ENCODE measurements around the gene DOCK4.
"Not testable (repeated sequence)": the region's sequence is repeated elsewhere in the genome, so short reads cannot be mapped to it uniquely, and the experiment has no call there.

DOCK4 gene

GRCh38 chr7:111952783-111953182 lies 253.4 kb downstream of the DOCK4 start:
- no peak for DNase-seq (ENCODE audit: low read depth)
- H3K4me3 ChIP-seq (ENCODE audit: low read depth, low read length) = no peak overlapping the region

DNA sequence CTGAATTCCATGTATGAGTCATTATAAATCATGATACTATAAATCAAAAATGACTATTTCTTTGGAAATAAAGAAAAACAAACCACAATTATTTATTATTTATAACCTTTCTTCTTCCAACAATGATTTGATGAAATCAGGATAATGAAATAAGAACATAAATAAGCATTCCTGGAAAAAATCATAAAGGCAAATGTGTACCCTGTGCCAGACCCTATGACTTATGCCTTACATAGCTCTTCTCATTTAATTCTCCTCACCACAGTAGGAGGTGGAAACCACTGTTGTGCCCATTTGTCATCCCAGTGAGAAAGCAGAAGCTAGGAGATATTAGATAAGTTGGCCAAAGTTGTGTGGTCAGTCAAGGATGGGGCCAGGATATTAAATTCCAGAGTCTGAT lies 255.1 kb downstream of the DOCK4 start:
- H3K4me3 ChIP-seq (ENCODE audit: low read depth, low read length) = no peak overlapping the region
- no peak for DNase-seq (ENCODE audit: low read depth)

DNA sequence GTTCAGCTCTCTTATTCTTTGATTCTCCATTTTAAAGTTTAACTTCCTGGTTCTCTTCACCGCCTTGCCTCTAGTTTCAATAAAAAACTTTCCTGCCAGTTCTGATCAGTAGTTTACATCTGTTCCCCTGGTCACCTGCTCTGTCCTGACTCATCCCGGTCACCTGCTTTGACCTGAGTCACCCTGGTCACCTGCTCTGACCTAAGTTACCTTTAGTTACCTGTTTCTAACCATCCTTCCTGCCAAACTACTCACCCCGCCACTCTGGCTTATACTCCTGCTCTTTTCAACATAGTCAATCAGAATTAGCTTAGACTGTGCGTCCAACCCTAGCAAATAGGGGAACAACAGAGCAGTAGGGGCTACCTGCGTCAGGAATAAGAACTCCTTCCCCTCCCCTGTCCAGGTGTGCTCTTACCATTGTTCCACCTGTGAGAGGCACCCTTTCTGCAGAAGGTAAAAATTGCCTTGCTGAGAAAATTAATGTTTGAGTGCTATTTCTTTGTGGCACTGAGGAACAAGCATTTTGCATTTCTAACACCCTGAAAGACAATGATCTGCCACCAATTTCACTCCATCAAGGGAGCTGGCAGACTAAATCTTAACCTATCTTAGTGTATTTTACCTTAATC lies 263.6 kb downstream of the DOCK4 start:
- no peak for DNase-seq (ENCODE audit: low read depth)
- H3K4me3 ChIP-seq (ENCODE audit: low read depth, low read length) = no peak overlapping the region

DNA sequence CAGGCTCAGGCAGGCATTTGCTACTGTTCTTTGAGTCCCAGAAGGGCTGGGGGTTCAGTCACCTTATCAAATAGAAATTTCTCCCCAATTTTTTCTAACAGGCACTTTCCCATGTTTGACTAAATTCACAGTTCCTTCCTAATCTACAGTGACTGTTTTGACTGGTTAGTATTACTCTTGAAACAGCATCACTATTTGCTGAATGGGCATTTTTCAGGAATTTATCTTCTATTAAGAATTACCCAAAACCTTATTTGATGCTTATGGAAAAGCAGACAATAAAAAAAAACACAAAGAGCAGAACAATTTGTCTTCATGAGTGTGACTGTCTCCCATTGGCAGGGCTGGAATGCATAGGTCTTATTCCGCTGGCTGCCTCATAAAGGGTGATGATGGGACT lies 269.0 kb downstream of the DOCK4 start:
- no peak for DNase-seq (ENCODE audit: low read depth)
- H3K4me3 ChIP-seq (ENCODE audit: low read depth, low read length) = no peak overlapping the region

DNA sequence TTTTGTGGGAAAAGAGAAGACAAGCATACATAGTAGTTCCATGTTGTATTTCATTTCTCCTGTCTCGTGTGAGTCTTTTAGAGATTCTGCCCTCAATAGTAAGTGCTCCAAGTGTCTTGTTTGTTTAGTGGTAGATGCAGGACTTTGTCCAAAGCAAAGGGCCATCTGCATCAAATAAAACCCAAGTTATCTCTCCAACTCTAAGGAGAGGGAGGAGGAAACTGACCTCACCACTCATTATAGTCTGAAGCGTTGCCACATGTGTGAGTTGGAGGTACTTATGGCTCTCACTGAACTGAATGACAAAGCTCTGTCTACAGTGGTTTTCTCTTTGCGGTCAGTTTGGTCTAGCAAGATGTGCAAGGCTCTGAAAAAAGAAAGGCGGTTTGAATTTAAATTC lies 272.6 kb downstream of the DOCK4 start:
- no peak for DNase-seq (ENCODE audit: low read depth)
- no peak overlapping the region for H3K4me3 ChIP-seq (ENCODE audit: low read depth, low read length)

DNA sequence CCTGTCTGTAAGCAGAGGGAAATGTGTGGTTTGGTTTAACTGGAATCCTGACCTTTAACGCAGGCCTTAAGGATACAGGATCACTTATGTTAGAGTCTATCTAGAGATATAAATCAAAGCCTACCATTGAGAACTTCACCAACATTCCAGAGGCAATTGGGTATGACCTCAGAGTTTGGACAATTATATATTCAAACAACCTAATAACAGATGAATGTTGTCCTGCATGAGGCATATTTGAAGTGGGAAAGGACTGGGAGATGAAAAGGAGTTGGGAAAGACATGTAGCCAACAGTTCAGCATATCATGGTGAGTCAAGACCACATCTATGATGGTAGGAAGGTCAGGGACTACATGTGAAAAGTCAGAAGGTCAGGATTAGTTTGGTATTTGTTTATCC lies 274.2 kb downstream of the DOCK4 start:
- no peak overlapping the region for H3K4me3 ChIP-seq (ENCODE audit: low read depth, low read length)
- DNase-seq (ENCODE audit: low read depth) = no peak

- no peak overlapping the region for H3K4me3 ChIP-seq (ENCODE audit: low read depth, low read length)
- DNase-seq (ENCODE audit: low read depth) = peak; percentile 19
Observed at GRCh38 chr7:111931016-111931517, 275.1 kb downstream of the DOCK4 start.

- no peak overlapping the region for H3K4me3 ChIP-seq (ENCODE audit: low read depth, low read length)
- no peak for DNase-seq (ENCODE audit: low read depth)
Observed at GRCh38 chr7:111929264-111929663, 276.9 kb downstream of the DOCK4 start.

DNA sequence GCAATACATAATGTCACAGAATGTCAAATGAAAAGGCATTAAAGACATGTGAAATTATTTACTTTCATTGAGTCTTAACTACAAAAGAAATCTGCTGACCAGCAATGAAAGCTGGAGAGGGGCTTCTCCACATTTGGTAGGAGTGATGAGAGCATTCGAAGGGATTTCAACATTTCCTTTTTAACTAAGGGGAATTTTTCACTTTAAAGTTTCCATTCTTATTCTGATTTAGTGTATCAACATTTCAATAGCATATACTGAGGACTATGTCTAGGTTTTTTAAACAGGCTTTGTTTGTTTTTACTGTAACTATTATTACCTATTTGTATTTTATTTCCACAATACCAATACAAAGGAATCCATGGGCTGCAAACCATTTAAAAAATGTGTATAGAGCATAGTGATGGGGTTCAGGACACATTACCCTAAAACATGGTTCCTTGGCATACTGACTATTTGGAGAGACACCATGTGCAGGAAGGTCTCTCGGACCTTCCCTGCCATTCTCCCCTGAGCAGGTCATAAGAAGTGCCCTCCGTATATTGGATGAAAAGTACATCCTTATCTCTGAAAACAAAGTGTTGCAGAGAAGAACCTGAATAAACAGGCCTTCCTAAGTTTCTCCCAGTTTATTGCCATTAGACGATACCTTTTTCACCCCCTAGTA lies 278.7 kb downstream of the DOCK4 start:
- no peak overlapping the region for H3K4me3 ChIP-seq (ENCODE audit: low read depth, low read length)
- no peak for DNase-seq (ENCODE audit: low read depth)

DNA sequence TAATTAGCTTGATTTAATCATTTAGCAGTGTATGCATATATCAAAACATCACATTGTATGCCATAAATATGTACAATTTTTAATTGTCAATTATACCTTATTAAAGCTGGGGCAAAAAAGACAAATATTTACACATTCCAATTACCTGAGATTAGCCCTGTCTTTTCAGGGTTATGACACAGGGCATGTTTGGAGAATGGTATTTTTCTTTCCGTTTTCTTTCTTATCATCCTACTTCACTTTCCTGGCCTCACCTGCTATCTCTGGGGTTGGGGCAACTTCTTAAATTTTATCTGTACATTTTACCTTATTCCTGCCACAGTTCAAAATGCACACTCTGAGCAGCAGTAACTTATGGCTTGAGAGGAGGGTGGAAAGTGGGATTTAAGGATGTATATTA lies 285.9 kb downstream of the DOCK4 start:
- no peak for DNase-seq (ENCODE audit: low read depth)
- no peak overlapping the region for H3K4me3 ChIP-seq (ENCODE audit: low read depth, low read length)

- peak; percentile 23 for DNase-seq (ENCODE audit: low read depth)
- no peak overlapping the region for H3K4me3 ChIP-seq (ENCODE audit: low read depth, low read length)
Observed at GRCh38 chr7:111919631-111920179, 286.5 kb downstream of the DOCK4 start.

DNA sequence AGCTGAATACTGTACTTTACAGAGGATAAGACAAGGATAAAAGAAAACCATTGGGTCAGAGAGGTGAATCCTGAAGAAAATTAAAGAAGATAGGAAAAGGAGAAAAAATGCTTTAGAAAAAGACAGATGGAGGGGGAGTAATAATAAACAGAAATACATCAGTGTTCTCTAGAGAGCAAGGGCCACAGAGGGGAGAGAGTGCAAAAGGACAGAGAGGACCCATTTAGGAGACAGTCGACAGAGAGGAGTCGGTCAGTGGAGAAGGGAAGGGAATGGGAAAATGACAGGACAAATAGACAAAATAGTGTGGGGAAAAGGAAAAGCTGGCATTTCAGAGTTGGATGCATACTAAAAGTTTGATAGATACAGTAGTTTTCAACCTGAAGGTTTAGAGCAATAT lies 287.0 kb downstream of the DOCK4 start:
- H3K4me3 ChIP-seq (ENCODE audit: low read depth, low read length) = no peak overlapping the region
- no peak for DNase-seq (ENCODE audit: low read depth)

GRCh38 chr7:111918461-111918860 lies 287.7 kb downstream of the DOCK4 start:
- no peak overlapping the region for H3K4me3 ChIP-seq (ENCODE audit: low read depth, low read length)
- DNase-seq (ENCODE audit: low read depth) = no peak

DNA sequence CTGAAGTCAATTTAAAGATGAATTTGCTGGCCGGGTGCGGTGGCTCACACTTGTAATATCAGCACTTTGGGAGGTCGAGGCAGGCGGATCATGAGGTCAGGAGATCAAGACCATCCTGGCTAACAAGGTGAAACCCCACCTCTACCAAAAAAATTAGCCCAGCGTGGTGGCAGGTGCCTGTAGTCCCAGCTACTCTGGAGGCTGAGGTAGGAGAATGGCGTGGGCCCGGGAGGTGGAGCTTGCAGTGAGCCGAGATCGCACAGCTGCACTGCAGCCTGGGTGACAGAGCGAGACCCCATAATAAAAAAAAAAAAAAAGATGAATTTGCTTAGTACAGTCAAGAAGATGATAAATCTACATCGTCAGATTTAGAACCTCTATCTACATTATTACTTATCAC lies 288.8 kb downstream of the DOCK4 start:
- DNase-seq (ENCODE audit: low read depth); H3K4me3 ChIP-seq (ENCODE audit: low read depth, low read length): not testable (repeated sequence)

GRCh38 chr7:111914291-111914690 lies 291.9 kb downstream of the DOCK4 start:
- no peak for DNase-seq (ENCODE audit: low read depth)
- H3K4me3 ChIP-seq (ENCODE audit: low read depth, low read length) = no peak overlapping the region

DNA sequence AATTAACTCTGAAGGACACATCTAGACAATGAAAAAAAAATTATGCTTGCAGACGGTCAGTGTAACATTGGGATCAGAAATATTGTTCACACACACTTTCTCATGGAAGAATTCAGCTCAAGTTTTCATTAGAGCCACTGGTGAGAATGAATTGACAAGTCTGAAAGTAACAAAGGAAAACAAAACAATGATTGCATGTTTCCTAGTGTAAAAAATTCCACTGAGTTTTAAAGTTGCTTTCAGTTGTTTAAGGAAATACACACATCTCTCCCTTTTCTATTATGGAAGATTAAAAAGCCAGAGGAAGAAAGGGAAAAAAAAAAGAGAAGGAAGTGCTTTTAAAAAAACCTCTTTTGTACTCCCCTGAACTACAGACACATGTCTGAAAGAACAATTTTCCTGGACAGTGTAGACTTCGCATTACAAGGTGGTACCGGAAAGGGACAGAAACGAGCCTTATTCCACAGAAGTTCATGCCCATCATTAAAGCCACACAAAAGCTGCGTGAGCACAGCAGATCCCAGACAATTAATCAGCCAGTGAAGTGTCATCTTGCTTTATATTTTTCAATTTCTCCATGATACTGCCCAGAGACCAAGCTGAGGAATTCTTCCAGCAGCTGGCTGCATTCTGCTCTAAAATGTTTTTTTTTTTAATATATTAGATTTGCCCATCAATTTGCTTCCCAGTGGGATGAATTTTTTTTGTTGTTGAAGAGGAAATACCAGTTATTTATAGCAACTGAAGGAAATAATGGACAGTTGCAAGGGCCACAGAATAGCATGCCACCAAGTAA lies 294.8 kb downstream of the DOCK4 start:
- DNase-seq (ENCODE audit: low read depth) = no peak
- no peak overlapping the region for H3K4me3 ChIP-seq (ENCODE audit: low read depth, low read length)

DNA sequence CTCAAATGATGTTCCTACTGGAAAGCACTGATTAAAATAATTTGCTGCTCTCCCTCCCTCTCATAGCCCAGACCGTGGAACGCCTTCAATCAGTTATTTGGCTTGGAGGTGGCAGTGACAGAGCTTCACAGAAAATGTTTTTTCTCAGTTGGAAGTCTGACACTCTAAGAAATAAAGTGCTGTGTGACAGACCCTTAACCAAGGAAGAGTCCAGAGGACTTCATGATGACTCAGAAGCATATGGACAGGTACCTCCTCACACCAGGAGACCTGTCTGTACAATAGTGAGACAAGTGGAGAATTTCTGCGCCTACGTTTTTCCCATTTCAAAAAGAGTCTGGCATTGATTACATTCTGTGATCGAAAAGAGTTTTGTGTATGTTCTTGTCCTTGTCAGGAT lies 295.5 kb downstream of the DOCK4 start:
- no peak overlapping the region for H3K4me3 ChIP-seq (ENCODE audit: low read depth, low read length)
- no peak for DNase-seq (ENCODE audit: low read depth)

GRCh38 chr7:111908673-111909072 lies 297.5 kb downstream of the DOCK4 start:
- not testable (repeated sequence) for DNase-seq (ENCODE audit: low read depth); H3K4me3 ChIP-seq (ENCODE audit: low read depth, low read length)

DNA sequence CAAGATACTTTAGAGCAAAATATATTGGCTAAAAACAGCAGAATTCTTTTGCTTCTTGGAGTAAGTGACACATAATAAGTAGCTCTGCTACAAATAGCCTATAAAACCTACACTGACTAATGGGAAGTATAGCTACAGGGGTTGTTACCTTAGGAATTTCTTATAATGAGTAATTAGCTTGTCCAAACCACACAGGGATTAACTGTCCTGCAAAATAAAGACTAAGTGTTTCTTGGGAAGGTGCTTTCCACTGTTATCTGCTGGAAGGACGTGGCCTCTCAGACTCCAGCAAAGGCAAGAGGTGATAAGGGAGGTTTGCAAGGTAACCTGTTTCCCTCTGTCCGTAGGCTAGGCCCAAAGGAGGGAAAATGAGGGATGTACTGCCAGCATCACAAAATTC lies 302.4 kb downstream of the DOCK4 start:
- no peak for DNase-seq (ENCODE audit: low read depth)
- no peak overlapping the region for H3K4me3 ChIP-seq (ENCODE audit: low read depth, low read length)

DNA sequence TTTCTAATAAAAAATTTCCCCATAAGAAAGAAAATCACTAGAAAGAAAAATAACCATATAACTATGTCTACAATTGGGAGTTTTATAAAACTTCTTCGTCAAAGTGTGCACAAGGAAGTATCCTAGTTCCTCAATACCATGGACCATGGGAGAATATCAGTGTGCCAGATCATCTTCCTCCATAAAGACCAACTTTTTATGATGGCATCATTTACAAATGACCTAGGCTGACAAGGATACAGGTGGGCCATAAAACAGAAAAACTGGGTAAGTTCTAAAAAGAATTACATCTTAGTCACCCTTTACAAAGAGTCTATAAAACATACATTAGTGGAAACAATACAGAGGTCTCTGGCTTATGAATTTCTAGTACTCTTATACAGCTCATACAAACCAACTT lies 303.2 kb downstream of the DOCK4 start:
- no peak overlapping the region for H3K4me3 ChIP-seq (ENCODE audit: low read depth, low read length)
- no peak for DNase-seq (ENCODE audit: low read depth)
